ENCODE measurements around the gene RNF113B.
A peak's percentile ranks its signal among the peaks of the same experiment; 100 is the strongest.

RNF113B gene

DNA sequence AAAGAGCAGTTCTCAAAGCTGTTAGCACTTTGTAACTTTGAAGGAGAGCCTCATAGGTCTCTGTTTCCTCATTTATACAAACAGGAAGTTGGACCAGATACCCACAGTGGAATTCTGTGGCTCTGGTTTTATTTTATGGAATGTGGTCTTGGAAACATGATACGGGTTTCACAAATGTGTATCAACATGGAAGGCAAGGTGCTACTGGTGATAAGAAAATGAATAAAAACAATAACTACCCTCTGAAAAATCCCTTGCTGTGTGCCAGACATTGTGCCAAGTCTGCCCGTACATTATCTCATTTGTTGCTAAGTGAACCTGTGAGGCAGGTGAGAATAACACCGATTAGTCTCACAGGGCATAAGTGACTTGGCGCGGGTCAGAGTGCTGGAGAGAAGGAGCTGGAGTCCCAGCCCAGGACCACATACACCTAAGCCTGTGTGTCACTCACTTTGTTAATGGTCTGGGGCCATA lies 45.0 kb upstream of the RNF113B start:
- TF ChIP-seq CTCF (IDR thresholded peaks at IDR 0.05; ENCODE audit: low read length, missing control alignments): no peak
- DNase-seq (ENCODE audit: low read depth): peak; percentile 29
- no peak overlapping the region for H3K4me3 ChIP-seq (replicated peaks; ENCODE audit: low read depth, low read length)

DNA sequence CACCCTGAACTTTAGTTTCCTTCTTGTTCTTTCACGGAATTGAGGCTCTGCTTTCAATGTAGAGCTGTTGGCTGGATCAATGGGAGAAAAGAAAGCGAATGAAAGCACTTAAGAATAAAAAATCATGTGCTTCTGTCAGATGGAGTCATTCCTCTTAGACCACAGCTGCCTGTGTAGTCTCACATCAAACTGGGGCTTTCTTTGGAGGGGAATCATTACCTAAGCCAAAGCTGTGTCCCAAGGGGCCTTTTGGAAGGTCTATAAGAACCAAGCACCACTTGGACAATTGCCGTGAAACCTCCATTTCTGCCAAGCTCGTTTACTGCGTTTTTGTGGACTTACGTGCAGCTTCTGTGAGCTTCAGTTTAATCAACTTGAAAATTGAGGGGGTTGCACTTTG lies 44.2 kb upstream of the RNF113B start:
- TF ChIP-seq CTCF (IDR thresholded peaks at IDR 0.05; ENCODE audit: low read length, missing control alignments): no peak
- no peak overlapping the region for H3K4me3 ChIP-seq (replicated peaks; ENCODE audit: low read depth, low read length)
- DNase-seq (ENCODE audit: low read depth): no peak

GRCh38 chr13:98220271-98220791 lies 43.3 kb upstream of the RNF113B start:
- H3K4me3 ChIP-seq (replicated peaks; ENCODE audit: low read depth, low read length): no peak overlapping the region
- TF ChIP-seq CTCF (IDR thresholded peaks at IDR 0.05; ENCODE audit: low read length, missing control alignments): no peak
- no peak for DNase-seq (ENCODE audit: low read depth)

DNA sequence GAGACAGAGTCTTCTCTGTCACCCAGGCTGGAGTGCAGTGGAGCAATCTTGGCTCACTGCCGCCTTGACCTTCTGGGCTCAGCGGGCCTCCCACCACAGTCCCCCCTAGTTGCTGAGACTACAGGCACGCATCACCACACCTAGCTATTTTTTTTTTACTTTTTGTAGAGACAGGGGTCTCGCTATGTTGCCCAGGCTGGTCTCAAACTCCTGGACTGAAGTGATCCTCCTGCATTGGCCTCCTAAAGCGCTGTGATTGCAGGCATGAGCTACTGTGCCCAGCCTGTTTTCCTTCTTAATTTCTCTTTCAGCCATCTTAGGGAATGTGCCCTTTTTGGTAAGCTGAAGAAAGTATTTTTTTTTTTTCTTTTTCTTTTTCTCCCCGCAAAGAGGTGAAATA lies 42.6 kb upstream of the RNF113B start:
- DNase-seq (ENCODE audit: low read depth): no peak
- H3K4me3 ChIP-seq (replicated peaks; ENCODE audit: low read depth, low read length): no peak overlapping the region
- no peak for TF ChIP-seq CTCF (IDR thresholded peaks at IDR 0.05; ENCODE audit: low read length, missing control alignments)

DNA sequence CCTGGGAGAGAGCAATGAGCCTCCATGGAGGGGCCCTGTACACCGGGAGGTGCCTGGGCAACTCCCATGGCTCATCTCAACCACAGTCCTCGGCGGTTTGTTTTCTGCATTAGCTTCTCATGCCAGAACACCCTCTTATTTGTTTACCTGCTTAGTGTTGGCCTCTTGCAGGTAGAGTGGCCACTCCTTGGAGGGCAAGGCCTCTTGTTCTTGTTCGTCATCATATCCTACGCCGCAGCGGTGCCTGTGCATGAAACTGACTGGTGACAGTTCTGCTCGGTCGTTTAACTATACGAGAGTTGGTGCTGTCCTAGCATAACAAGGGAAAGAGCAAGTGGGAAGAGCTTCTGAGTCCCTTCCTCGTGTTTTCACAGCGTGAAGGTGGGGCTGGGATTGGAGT lies 40.5 kb upstream of the RNF113B start:
- no peak for DNase-seq (ENCODE audit: low read depth)
- no peak overlapping the region for H3K4me3 ChIP-seq (replicated peaks; ENCODE audit: low read depth, low read length)
- no peak for TF ChIP-seq CTCF (IDR thresholded peaks at IDR 0.05; ENCODE audit: low read length, missing control alignments)

DNA sequence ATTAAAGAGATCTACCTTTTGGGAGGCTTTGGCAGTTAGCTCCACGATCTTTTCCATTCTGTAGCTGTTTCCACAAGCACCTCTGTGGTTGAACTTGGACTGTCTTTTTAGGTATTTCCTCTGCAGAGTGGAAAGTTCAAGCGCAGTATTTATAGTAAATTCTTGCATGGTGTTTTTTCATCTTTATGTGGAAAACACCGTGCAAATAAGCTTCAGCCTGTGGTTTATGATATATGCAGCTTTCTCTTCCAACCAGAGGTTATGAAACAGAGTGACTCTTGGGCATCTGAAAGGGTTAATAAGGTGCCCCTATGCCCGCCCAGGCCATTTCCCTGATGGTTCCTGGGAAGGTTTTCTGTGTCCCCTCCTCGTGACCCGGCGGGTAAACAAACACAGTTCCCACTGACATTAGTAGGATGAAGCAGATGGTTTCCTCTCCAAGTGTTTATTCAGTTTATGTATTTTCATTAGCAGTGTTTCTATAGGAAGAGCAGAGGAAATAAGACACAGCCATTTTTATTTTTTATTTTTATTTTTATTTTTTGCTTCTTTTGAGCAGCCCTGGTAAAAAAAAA lies 39.7 kb upstream of the RNF113B start:
- no peak for TF ChIP-seq CTCF (IDR thresholded peaks at IDR 0.05; ENCODE audit: low read length, missing control alignments)
- DNase-seq (ENCODE audit: low read depth): no peak
- no peak overlapping the region for H3K4me3 ChIP-seq (replicated peaks; ENCODE audit: low read depth, low read length)

DNA sequence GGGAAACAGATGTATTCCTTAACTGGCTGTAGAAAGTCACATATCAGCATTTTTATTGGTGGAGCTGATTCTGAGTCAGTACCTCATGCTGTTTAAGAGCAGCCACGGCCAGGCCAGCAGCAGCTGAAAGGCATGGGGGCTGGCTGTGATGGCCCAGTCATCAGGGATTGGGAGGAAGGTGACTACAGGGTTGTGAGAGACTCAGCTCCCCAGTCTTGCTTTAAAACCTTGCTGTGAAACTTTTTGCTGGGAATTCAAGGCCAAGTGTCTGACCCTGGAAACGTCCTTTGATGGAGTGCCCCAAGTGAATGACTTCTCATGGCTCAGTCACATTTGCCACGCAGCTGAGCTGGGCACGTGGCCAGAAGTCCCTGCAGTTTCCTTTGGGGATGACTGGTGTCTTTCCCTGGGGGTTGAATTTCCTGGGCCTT lies 39.1 kb upstream of the RNF113B start:
- DNase-seq (ENCODE audit: low read depth): peak; percentile 46
- H3K4me3 ChIP-seq (replicated peaks; ENCODE audit: low read depth, low read length): no peak overlapping the region
- TF ChIP-seq CTCF (IDR thresholded peaks at IDR 0.05; ENCODE audit: low read length, missing control alignments): no peak
